AML-193 (cell line): ENCODE data around the gene API5.

Experiments
- DNase-seq, 2 experiments: peaks; one replicate each; lab custom pipeline; 2025; lab: John Stamatoyannopoulos, UW

Gene API5

DNA sequence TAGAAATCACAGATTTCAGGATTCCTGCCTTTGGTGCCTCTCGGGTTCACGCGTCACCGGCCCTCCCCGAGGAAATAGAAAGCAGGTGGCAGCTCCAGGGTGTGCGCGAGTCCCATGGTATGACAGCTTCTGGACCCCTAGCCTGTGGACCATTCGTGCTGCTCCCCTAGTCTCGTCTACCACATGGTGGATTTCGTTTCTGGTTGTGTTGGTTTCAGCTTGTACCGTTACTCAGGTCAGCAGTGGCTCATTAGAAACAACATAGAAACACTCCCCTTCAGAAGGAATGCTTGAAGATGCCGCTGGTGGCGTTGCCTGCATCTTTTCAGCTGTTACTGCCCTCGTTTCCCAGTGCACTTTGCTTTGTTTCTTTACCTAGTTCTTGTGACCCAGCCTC is 47.6 kb downstream of the API5 start:
- DNase-seq: peak in 1 of 2 experiments; percentile 20

DNA sequence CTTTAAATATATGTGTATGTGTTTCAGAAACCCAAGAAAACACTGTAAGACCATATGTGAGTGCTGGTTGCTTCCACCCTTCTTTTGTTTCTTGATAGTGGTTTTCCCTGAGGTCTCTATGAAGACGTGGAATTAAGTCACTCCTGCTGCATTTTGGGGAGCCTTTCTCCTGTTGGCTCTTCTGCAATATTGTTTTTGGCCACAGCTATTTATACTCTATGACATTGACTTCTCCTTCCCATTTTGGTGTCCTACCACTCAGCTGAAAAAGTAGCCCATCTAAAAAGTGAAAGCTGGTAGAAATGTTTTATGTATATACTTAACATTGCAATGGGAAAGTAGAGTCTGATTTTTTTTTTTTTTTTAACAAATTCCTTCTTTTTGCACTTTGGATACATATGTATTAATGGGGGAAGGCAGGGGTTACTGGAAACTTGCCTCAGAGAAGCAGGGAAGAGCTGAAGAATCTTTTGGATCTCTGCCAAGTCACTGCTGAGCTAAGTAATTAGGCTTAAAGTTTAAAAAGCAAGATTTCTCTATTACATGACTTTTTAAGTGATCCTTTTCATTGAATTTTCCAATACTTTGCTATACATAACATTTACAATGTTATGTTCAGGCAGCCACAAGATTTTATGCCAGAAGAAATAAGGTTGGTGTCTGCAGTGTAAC is 48.7 kb downstream of the API5 start:
- DNase-seq: peak; percentile 58 to 62

DNA sequence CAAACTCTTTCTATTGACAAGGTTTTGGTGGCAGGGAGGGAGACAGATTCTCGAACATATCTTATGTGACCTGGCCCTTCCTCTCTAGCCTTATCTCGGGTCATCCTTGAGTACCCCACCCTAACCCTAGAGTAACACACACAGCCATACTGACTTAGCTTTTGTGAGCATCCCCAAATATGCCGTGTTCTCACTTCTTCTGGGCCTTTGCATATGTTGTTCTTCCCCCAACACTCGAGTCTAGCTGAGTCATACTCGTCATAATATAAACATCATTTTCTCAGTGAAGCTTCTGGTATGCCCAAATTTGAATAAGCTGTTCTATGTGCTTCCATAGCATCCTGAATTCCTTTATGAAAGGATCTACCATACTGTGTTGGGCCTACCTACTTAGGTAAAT is 54.9 kb downstream of the API5 start:
- no peak for DNase-seq

DNA sequence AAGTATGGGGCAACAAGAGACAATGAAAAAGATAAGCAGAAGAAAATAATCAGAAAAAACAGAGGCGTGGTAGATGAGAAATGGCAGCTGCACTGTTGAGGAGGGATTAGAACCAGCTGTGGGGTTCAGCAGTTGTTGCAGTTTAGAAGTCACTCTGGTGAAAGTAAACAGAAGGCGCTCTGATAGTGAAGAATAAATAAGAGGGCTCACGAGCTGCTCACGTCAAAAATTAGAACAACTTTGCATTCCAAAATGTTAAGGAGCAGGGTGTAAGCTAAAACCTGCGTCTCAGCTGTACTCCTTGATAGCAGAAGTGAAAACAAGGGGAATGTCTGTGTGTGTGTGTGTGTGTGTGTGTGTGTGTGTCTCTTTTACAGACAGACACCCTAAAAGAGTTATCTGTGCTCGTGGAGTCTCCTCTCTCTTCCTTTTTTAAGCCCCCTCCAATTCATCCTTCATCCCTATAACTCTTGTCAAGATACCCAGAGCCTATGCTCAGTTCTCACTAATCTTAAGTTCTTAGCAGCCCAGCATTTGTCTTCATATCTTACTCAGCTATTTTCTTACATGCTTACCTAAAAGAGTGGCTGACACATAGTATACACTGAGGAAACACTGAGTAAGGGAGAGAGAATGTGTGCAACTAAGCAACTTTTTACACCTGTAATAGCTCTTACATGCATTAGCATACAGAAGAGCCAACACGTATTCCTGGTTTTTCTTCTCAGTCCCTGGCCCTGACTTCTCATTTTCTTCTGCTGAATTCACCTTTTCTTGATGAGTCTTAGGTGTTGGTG is 55.8 kb downstream of the API5 start:
- DNase-seq: no peak

DNA sequence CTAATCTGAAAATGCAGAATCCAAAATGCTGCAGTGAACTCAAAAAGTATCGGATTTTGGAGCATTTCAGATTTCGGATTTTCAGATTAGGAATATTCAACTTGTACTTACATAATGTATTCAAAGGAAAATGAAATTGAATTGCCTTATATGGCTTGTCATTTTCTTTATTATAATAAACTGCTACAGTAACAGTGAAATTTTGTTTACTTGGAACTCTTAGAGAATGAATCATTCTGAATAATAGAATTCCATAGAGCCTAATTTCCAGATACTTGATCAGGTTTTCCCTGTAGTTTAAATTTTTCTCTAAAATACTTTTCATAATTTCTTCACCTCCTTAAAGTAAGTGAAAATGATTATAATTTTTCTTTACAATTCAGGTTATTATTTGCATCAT is 64.3 kb downstream of the API5 start:
- no peak for DNase-seq

- DNase-seq: no peak
Observed at GRCh38 chr11:43376594-43376993, 64.8 kb downstream of the API5 start.

GRCh38 chr11:43377389-43377788 is 65.6 kb downstream of the API5 start:
- no peak for DNase-seq

GRCh38 chr11:43378897-43379296 is 67.1 kb downstream of the API5 start:
- no peak for DNase-seq

- no peak for DNase-seq
Observed at GRCh38 chr11:43381802-43382201, 70.0 kb downstream of the API5 start.

GRCh38 chr11:43382614-43383013 is 70.8 kb downstream of the API5 start:
- DNase-seq: no peak

GRCh38 chr11:43384393-43384792 is 72.6 kb downstream of the API5 start:
- no peak for DNase-seq

- DNase-seq: no peak
Observed at GRCh38 chr11:43392713-43393112, 80.9 kb downstream of the API5 start.

GRCh38 chr11:43393765-43394355 is 82.1 kb downstream of the API5 start:
- no peak for DNase-seq
